HEK293 (cell line): ENCODE measurements around the gene DHCR7.

ENCODE experiments used
- BCL11A ChIP-seq: fragments of 450-650 bp; formaldehyde crosslinking; IDR thresholded peaks from 2 replicates; pipeline ENCODE4 v1.5.1; 2016; ENCODE audit warnings: low read depth, missing biosample characterization, missing genetic modification characterization
- ZBTB44 ChIP-seq: fragments of 450-650 bp; IDR thresholded peaks from 2 replicates; pipeline ENCODE4 v1.5.1; 2018; ENCODE audit warnings: missing biosample characterization, mild to moderate bottlenecking, missing genetic modification characterization
- ZNF704 ChIP-seq: fragments of 450-650 bp; formaldehyde crosslinking; IDR thresholded peaks from 2 replicates; pipeline ENCODE4 v1.5.1; 2016; ENCODE audit warnings: missing biosample characterization, missing genetic modification characterization

GRCh38 chr11:71396548-71397123 is 51.6 kb downstream of the DHCR7 start:
- TF ChIP-seq BCL11A (tag by site-specific recombination) (no peak), ZNF704 (tag by site-specific recombination) (no peak), ZBTB44 (tag by site-specific recombination) (no peak)
